ENCODE data around the gene NALCN. TPM values are rescaled to one million over a fixed set of nuclear protein-coding genes. Genes with fewer than 3 reads are reported as not detected.

NALCN gene
- total RNA-seq, 3 donors from 2014 or later = 0.10 to 1.4 (median 0.12) TPM

GRCh38 chr13:101398920-101399319 lies 17.4 kb downstream of the NALCN start:
- no peak for TF ChIP-seq CTCF (IDR thresholded peaks at IDR 0.05)
- Histone ChIP-seq H3K36me3 (ENCODE audit: low read depth) (no peaks in the 10 kb centered on the region), H3K4me3 (no peak overlapping the region), H3K9me3 (no peaks in the 10 kb centered on the region), H3K4me1 (ENCODE audit: low read depth) (no peaks in the 10 kb centered on the region)
- intact Hi-C loops (cut with DNase I, micrococcal nuclease) = no loop called here
- no peak for ATAC-seq
- no peak for DNase-seq

GRCh38 chr13:101398191-101398590 lies 18.1 kb downstream of the NALCN start:
- Histone ChIP-seq H3K9me3 (no peaks in the 10 kb centered on the region), H3K36me3 (ENCODE audit: low read depth) (no peaks in the 10 kb centered on the region), H3K4me3 (no peak overlapping the region), H3K4me1 (ENCODE audit: low read depth) (no peaks in the 10 kb centered on the region)
- DNase-seq = no peak
- intact Hi-C loops (cut with DNase I, micrococcal nuclease) = no loop called here
- no peak for ATAC-seq
- TF ChIP-seq CTCF (IDR thresholded peaks at IDR 0.05) = no peak

- Histone ChIP-seq H3K4me3 (no peak overlapping the region), H3K36me3 (ENCODE audit: low read depth) (no peaks in the 10 kb centered on the region), H3K9me3 (no peaks in the 10 kb centered on the region), H3K4me1 (ENCODE audit: low read depth) (no peaks in the 10 kb centered on the region)
- DNase-seq (no peak), ATAC-seq (no peak)
- no peak for TF ChIP-seq CTCF (IDR thresholded peaks at IDR 0.05)
- intact Hi-C loops (cut with DNase I, micrococcal nuclease) = no loop called here
Observed at GRCh38 chr13:101397742-101398141, 18.6 kb downstream of the NALCN start.

GRCh38 chr13:101394605-101395004 lies 21.7 kb downstream of the NALCN start:
- intact Hi-C loops (cut with DNase I, micrococcal nuclease) = no loop called here
- no peak for TF ChIP-seq CTCF (IDR thresholded peaks at IDR 0.05)
- Histone ChIP-seq H3K4me3 (no peak overlapping the region), H3K36me3 (ENCODE audit: low read depth) (no peaks in the 10 kb centered on the region), H3K4me1 (ENCODE audit: low read depth) (no peaks in the 10 kb centered on the region), H3K9me3 (no peaks in the 10 kb centered on the region)
- no peak for DNase-seq
- no peak for ATAC-seq

GRCh38 chr13:101393140-101393539 lies 23.2 kb downstream of the NALCN start:
- no peak for TF ChIP-seq CTCF (IDR thresholded peaks at IDR 0.05)
- Histone ChIP-seq H3K36me3 (ENCODE audit: low read depth) (no peaks in the 10 kb centered on the region), H3K9me3 (no peaks in the 10 kb centered on the region), H3K4me1 (ENCODE audit: low read depth) (no peaks in the 10 kb centered on the region), H3K4me3 (no peak overlapping the region)
- intact Hi-C loops (cut with DNase I, micrococcal nuclease) = no loop called here
- ATAC-seq (no peak), DNase-seq (no peak)

- Histone ChIP-seq H3K4me3 (no peak overlapping the region), H3K9me3 (no peaks in the 10 kb centered on the region), H3K4me1 (ENCODE audit: low read depth) (no peaks in the 10 kb centered on the region), H3K36me3 (ENCODE audit: low read depth) (no peaks in the 10 kb centered on the region)
- no peak for TF ChIP-seq CTCF (IDR thresholded peaks at IDR 0.05)
- no peak for ATAC-seq
- DNase-seq = no peak
- intact Hi-C loops (cut with DNase I, micrococcal nuclease) = no loop called here
Observed at GRCh38 chr13:101390461-101390860, 25.8 kb downstream of the NALCN start.
